ENCODE results near the gene ANKRD9. TPM values are rescaled to one million over a fixed set of nuclear protein-coding genes. Genes with fewer than 3 reads are reported as not detected.
A peak's percentile ranks its signal among the peaks of the same experiment; 100 is the strongest.
"Not testable (repeated sequence)": the region's sequence is repeated elsewhere in the genome, so short reads cannot be mapped to it uniquely, and the experiment has no call there.

The ANKRD9 gene
- total RNA-seq, 1 donor from 2014 or later: 34.6 TPM

GRCh38 chr14:102554821-102555819 is 45.5 kb upstream of the ANKRD9 start:
- H3K9me3 ChIP-seq: no peaks in the 10 kb centered on the region
- H3K36me3 ChIP-seq: no peaks in the 10 kb centered on the region
- H3K27ac ChIP-seq: peak overlapping the region; percentile 88
- H3K4me3 ChIP-seq: peak overlapping the region; percentile 91 to 92
- no peak for TF ChIP-seq POLR2A (IDR thresholded peaks at IDR 0.05)
- peak in 1 of 2 donors; percentile 23 for TF ChIP-seq POLR2AphosphoS5 (IDR thresholded peaks at IDR 0.05; ENCODE audit: insufficient read depth in 1 of 2, low read depth in 1 of 2)
- intact Hi-C loops (cut with DNase I): no loop called here
- no peak for DNase-seq (ENCODE audit: extremely low spot score in 2 of 2)
- peaks cover 11% of the 10 kb centered on the region for H3K4me1 ChIP-seq
- H3K27me3 ChIP-seq: no peaks in the 10 kb centered on the region

- TF ChIP-seq POLR2AphosphoS5 (IDR thresholded peaks at IDR 0.05; ENCODE audit: insufficient read depth in 1 of 2, low read depth in 1 of 2) (peak in 1 of 2 donors; percentile 15), POLR2A (IDR thresholded peaks at IDR 0.05) (no peak)
- DNase-seq (ENCODE audit: extremely low spot score in 2 of 2): no peak
- intact Hi-C loops (cut with DNase I): no loop called here
- Histone ChIP-seq H3K4me1 (peaks cover 6% of the 10 kb centered on the region), H3K4me3 (no peak overlapping the region), H3K36me3 (no peaks in the 10 kb centered on the region), H3K9me3 (no peaks in the 10 kb centered on the region), H3K27ac (peak overlapping the region; percentile 55), H3K27me3 (no peaks in the 10 kb centered on the region)
Observed at GRCh38 chr14:102551995-102552705, 42.6 kb upstream of the ANKRD9 start.

- H3K4me3 ChIP-seq; H3K9me3 ChIP-seq; H3K36me3 ChIP-seq; H3K4me1 ChIP-seq; intact Hi-C loops (cut with DNase I); H3K27me3 ChIP-seq; DNase-seq (ENCODE audit: extremely low spot score in 2 of 2); H3K27ac ChIP-seq: not testable (repeated sequence)
Observed at GRCh38 chr14:102550927-102551401, 41.4 kb upstream of the ANKRD9 start.

GRCh38 chr14:102548616-102549240 is 39.2 kb upstream of the ANKRD9 start:
- Histone ChIP-seq H3K4me1 (peaks cover 21% of the 10 kb centered on the region), H3K9me3 (no peaks in the 10 kb centered on the region), H3K27ac (no peak overlapping the region), H3K27me3 (no peaks in the 10 kb centered on the region), H3K4me3 (no peak overlapping the region), H3K36me3 (no peaks in the 10 kb centered on the region)
- intact Hi-C loops (cut with DNase I): no loop called here
- TF ChIP-seq CTCF (IDR thresholded peaks at IDR 0.05) (no peak), POLR2A (IDR thresholded peaks at IDR 0.05) (no peak), POLR2AphosphoS5 (IDR thresholded peaks at IDR 0.05; ENCODE audit: insufficient read depth in 1 of 2, low read depth in 1 of 2) (no peak)
- no peak for DNase-seq (ENCODE audit: extremely low spot score in 2 of 2)

GRCh38 chr14:102545461-102546265 is 36.1 kb upstream of the ANKRD9 start:
- no peak for DNase-seq (ENCODE audit: extremely low spot score in 2 of 2)
- H3K4me3 ChIP-seq: peak overlapping the region; percentile 27 to 30
- H3K9me3 ChIP-seq: no peaks in the 10 kb centered on the region
- H3K27me3 ChIP-seq: no peaks in the 10 kb centered on the region
- TF ChIP-seq POLR2AphosphoS5 (IDR thresholded peaks at IDR 0.05; ENCODE audit: insufficient read depth in 1 of 2, low read depth in 1 of 2): peak in 1 of 2 donors; percentile 30
- TF ChIP-seq CTCF (IDR thresholded peaks at IDR 0.05): no peak
- intact Hi-C loops (cut with DNase I): no loop called here
- H3K36me3 ChIP-seq: no peaks in the 10 kb centered on the region
- peak overlapping the region; percentile 85 for H3K27ac ChIP-seq
- peaks cover 21% of the 10 kb centered on the region for H3K4me1 ChIP-seq
